Stimulated activated CD4-positive, alpha-beta T cell treated with anti-CD3 and anti-CD28 coated beads, TNF-alpha, amount 100 ng/mL, for 4 hours (primary cell): ENCODE results near the gene RRAGA.
"Not testable (repeated sequence)": the region's sequence is repeated elsewhere in the genome, so short reads cannot be mapped to it uniquely, and the experiment has no call there.

ENCODE experiments used
- DNase-seq, 3 experiments: peaks; one replicate each; pipeline ENCODE4 v3.0.0-alpha.2; 2020; ENCODE audit warnings: low read depth in 3 of 3

Gene RRAGA, protein sequence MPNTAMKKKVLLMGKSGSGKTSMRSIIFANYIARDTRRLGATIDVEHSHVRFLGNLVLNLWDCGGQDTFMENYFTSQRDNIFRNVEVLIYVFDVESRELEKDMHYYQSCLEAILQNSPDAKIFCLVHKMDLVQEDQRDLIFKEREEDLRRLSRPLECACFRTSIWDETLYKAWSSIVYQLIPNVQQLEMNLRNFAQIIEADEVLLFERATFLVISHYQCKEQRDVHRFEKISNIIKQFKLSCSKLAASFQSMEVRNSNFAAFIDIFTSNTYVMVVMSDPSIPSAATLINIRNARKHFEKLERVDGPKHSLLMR

DNA sequence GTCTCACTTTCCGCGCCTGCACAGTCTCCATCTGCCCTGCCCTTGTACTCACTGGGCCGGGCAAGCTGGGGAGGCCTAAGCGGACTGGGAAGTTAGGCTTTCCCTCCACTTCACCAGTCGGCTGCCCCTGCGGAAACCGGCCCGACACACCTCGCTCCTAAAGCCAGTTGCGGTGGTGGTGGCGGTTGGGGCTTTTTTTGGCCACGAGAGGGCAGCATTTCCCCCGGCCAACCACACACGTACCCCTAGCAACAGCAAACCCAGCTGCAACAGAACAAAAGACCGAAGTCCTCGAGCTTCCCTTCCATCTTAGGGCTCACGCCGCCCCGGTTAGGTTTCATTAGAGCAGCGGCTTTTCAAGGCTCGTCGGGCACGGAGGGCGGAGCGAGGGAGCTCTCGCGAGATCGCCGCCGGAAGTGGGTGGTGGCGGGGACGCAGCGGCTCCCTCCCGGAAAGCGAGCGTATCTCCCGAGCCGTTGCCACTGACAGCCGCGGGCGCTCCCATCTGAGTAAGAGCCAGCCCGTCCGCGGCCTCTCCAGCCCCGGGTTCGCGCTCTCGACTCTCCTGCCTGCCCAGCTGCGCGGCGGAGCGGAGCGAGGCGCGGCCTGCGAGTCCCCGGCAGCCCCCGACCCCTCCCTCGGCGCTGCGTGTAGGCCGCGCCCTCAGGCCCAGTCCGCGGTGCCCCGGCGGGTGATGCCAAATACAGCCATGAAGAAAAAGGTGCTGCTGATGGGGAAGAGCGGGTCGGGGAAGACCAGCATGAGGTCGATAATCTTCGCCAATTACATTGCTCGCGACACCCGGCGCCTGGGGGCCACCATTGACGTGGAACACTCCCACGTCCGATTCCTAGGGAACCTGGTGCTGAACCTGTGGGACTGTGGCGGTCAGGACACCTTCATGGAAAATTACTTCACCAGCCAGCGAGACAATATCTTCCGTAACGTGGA is at the start of gene RRAGA:
RRAGA (plus strand) TSS at position 462 of the 951 bp plus-strand sequence; CDS start at position 695, 233 bp downstream.
- DNase-seq: peak; percentile 87 to 90 (median 88)

DNA sequence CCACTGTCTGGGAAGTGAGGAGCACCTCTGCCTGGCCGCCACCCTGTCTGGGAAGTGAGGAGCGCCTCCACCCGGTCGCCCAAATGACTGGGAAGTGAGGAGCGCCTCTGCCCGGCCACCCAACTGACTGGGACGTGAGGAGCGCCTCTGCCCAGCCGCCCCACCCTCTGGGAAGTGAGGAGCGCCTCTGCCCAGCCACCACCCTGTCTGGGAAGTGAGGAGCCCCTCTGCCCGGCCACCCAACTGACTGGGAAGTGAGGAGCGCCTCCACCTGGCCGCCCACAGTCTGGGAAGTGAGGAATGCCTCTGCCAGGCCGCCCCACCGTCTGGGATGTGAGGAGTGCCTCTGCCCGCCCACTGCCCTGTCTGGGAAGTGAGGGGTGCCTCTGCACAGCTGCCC is 49.1 kb upstream of the RRAGA start:
- DNase-seq: no peak

DNA sequence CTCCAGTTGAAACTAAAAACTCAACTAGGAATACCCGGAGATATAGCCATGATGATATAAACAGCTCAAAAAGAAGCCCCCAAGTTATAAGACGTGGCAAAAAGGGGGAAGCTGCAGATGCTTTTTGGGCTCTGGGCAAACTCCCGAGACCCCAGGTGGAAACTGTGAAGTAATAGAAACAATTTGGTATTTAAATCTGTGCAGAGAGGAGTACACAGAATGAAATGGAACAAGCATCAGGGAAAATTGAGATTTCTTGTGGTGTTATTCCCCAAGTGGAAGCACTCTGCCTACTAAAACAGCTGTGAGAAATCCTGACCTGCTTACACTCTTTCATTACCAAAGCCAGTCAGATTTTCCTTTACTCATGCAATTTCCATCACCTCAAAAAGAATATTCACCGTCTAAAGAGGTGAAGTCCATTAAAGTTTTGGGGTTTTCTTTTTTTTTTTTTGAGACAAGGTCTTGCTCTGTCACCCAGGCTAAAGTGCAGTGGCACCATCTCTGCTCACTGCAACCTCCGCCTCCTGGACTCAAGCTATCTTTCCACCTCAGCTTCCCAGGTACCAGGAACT is 39.7 kb upstream of the RRAGA start:
- no peak for DNase-seq

DNA sequence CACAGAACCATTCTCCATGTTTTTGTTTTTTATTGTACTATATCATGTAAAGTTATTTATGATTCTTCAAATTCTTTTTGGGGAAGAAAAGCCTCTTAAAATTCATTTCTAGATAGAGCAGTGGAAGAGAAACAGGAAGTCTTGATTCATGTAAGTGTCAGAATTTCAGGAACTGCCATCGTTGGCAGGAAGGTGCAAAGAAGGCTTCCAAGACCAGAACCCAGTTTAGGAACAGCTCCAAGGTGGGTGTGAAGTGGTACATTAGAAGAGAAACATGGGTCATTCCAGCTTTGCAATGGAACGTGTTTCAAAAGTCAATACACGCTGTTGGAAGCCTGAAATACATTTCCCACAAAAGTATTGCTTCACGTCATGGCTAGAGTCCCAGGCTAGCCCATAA is 31.0 kb upstream of the RRAGA start:
- DNase-seq: no peak

DNA sequence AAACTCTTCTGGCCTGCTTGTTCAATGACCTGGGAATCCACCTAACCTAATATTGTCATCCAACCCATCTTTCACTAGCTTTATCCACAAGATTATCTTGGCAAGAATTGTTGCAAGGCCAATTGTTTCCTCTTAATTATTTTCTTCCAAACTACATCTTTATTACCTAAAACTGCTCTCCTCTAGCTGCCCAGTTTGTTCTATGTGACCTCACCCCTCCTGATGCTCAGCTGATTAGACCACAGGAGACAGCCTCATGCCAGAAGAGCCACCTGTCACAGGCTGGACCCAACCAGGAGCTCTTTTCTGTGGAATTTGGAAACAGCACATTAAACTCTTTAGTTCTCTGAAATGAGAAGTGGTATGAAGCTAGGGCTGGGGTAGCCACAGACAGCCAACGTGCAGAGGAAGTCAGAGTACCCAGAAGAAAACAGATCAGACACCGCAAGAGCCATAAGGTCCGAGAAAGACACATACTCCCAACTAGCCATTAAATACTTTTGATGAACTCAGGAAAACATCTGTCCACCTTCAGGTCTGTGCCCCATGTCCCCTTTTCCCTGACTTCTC is 28.3 kb upstream of the RRAGA start:
- no peak for DNase-seq

DNA sequence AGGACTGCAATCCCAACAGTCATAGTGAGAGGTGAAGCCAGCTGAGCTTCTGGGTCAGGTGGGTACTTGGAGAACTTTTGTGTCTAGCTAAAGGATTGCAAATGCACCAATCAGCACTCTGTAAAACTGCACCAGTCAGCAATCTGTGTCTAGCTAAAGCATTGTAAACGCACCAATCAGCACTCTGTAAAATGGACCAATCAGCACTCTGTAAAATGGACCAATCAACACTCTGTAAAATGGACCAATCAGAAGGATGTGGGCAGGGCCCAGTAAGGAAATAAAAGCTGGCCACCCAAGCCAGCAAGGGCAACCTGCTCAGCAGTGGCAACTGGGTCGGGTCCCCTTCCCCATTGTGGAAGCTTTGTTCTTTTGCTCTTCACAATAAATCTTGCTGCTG is 27.6 kb upstream of the RRAGA start:
- not testable (repeated sequence) for DNase-seq

DNA sequence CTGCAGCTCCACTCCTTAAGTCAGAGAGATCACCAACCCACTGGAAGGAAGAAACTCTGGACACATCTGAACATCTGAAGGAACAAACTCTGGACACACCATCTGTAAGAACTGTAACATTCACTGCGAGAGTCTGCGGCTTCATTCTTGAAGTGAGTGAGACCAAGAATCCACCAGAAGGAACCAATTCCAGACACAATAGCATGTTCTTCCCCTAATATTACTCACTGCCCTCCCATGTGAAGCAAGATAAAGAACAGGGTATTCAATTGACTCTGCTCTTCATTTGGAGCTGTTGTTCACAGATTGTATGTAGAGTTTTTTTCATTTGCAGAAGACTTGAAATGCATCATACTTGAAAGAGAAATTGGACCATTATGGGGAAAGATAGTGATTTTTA is 27.0 kb upstream of the RRAGA start:
- DNase-seq: no peak

DNA sequence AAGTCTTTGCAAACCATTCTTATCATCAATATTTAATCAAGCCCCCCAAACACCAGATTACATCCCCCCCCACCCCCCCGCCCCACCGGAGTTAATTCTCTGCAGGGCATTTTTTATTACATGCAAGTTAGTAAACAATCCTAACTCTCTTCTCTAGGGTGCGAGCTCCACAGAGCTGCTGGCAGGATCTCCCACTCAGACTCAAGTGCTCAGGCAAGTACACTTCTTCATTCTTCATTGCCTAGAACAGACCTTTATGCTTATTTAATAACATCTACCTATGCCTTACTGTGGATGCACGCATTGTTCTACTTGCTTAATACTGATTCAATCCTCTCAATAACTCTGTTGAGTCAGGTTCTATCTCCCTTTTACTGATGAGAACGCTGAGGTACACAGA is 26.1 kb upstream of the RRAGA start:
- no peak for DNase-seq

DNA sequence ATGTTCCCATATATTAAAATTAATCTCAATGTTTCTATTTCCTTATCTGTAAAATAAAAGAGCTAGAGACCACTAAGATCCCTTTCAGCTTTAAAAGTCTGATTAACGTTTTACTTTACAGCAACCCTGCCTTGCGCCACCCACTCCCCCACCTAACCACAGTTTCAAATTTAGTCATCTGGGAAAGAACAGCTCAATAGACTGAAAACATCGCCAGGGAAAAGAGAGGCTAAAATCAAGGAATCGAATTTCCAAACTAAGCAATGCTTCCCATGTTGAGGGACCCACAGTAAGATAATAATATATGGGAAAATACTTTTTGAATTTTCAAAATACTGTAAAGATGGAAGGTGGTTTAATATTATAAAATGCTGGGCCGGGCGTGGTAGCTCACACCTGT is 22.9 kb upstream of the RRAGA start:
- no peak for DNase-seq

DNA sequence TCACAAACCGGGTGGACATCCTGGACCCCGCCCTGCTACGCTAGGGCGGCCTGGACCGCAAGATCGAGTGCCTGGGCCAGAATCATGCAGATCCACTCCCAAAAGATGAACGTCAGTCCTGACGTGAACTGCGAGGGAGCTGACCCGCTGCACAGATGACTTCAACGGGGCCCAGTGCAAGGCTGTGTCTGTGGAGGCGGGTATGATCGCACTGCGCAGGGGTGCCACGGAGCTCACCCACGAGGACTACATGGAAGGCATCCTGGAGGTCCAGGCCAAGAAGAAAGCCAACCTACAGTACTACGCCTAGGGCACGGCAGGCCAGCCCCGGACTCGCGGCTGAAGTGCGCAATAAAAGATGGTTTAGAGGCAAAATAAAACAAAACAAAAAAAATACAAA is 21.4 kb upstream of the RRAGA start:
- no peak for DNase-seq

DNA sequence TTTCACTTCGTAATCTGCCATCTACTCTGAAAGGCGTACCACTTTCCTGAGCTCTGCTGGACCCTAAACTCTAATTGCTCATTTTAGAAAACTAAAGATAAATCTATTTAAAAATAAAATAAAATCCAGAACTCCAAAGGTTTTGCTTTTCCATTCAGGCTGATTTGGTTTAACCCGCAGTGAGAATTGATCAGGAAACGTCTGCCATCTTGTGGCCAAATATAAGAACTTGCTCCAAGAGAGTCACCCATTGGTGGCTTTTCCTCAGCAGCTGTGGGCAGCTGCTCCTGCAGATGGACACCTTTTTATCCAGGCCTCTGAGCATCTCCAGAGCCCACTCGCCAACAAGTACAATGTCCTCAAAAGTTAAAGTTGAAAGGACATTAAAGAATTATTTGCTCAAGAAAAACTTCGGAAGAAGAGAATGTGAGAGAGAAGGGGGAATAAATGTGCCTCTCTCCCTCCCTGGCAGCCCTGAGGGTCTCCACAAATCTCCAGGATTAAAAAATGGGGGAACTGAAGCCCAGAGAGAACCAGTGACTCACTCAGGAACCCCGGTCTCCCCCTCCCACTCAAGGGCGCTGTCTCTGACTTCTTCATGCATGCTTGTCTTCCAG is 20.3 kb upstream of the RRAGA start:
- no peak for DNase-seq

DNA sequence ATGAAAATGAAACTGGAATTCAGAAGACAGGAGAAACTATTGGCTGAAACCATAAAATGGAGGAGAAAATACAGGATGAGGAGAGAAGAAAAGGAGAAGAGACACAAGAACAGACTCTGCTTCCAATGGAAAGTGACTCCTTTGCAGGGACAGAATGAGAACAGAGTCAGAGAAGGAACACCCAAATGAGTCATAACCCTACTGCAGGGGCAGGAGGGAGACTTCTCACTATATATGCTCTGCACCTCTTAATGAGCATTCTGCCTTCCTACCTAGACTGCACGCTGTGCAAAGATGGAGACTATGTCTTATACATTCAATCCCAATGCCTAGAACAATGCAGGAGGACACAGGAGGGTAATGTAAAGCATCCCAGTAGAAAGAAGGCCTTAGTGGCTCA is 18.3 kb upstream of the RRAGA start:
- DNase-seq: no peak

DNA sequence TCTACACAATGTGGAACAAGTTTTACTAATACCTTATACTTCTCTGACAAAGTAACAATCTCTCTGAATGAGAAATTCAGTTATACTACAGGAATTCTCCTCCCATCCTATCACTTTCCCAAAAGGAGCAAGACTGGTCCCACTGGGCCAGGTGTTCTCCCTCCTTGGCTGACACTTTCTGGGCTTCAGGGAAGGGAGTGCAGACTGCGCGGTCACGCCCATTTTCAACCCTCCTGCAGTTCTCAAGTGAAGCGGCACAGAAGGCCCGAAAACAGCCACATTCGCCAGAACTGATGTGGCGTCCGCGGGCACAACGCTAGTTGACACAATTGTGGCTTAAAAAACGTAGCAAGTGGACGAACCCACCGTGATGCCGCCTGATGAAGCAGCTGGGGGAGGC is 16.8 kb upstream of the RRAGA start:
- no peak for DNase-seq

DNA sequence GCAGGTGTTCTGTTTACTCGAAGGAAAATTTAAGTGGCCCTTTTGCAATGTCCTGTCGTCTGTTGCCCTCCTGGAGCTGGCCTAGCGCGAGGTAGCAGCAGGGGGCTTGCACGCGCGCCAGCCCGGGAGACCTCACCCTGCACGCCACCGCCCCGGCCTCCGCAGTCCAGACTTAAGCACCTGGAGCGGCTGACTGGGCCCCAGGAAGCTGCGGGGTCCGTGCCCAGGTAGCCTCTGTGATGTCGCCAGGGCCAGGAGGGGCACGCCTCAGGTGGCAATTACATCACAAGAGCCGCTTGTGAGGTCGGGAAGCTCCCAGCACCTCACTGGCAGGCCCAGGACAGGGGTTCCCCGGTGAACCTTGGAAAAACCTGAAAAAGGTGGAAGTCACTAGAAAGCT is 16.2 kb upstream of the RRAGA start, which contains the start of gene SAXO1:
SAXO1 (minus strand) TSS at position 195 of the 400 bp plus-strand sequence. CDS start 301 bp downstream, outside the sequence.
- no peak for DNase-seq

DNA sequence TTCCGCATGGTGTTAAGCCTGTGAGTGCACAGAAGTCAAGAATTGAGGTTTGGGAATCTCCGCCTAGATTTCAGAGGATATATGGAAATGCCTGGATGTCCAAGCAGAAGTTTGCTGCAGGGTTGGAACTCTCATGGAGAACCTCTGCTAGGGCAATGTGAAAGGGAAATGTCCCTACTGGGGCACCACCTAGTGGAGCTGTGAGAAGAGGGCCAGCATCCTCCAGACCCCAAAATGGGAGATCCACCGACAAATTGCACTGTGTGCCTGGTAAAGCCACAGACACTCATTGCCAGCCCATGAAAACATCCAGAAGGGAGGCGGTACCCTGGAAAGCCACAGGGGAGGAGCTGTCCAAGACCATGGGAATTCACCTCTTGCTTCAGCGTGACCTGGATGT is 12.6 kb upstream of the RRAGA start:
- no peak for DNase-seq

DNA sequence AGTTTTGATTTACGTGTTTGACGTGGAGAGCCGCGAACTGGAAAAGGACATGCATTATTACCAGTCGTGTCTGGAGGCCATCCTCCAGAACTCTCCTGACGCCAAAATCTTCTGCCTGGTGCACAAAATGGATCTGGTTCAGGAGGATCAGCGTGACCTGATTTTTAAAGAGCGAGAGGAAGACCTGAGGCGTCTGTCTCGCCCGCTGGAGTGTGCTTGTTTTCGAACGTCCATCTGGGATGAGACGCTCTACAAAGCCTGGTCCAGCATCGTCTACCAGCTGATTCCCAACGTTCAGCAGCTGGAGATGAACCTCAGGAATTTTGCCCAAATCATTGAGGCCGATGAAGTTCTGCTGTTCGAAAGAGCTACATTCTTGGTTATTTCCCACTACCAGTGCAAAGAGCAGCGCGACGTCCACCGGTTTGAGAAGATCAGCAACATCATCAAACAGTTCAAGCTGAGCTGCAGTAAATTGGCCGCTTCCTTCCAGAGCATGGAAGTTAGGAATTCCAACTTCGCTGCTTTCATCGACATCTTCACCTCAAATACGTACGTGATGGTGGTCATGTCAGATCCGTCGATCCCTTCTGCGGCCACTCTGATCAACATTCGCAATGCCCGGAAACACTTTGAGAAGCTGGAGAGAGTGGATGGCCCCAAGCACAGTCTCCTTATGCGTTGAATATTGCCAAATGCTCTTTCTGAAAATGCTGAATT is 850 bp downstream of the RRAGA start:
- DNase-seq: no peak

DNA sequence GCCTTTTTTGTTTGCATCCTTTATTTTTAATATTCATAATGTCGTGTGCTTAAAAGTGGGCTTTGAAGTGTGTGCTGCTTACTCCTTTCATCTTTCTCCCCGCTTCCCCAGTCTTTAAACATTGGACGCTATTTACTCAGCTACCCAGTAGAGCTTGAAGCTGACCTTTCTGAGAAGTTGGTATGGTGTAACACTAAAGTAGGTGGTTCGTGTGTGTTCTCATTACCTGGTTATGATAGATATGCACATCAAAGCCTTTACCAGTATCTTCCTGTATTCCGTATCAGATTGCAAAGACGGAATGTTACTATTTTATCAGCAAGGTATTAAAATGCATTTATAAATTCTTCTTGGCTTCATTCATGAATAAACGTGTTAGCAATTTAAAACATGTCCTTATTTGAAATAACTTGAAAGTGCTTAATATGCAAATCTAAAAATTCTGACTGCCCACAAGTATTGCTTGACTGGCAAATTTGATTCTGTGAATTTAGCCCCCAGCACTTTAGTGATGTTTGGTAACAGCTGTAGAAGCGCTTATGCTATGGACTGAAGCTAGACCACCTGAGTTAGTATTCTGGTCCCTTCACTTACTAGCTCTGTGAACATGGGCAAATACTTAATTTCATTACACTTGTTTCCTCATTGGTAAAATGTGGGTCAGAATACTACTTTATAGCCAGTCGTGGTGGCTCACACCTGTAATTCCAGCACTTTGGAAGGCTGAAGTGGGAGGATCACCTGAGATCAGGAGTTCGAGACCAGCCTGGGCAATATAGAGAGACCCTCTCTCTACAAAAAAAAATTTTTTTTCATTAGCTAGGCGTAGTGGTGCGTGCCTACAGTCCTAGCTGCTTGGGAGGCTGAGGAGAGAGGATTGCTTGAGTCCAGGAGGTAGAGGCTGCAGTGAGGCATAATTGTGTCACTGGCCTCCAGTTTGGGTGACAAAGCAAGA is 1.7 kb downstream of the RRAGA start:
- DNase-seq: no peak

DNA sequence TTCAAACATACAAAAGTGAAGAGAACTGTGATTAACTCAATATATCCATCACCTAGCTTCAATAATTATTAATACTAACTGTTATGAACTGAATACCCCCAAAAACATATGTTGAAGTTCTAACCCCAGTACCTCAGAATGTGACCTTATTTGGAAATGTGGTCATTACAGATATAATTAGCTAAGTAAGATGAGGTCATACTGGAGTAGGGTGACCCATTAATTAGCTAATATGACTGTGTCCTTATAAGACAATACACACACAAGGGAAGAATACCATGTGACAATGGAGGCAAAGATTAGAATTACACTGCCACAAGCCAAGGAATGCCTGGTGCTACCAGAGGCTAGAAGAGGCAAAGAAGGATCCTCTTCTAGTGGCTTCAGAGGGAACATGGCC is 7.8 kb downstream of the RRAGA start:
- DNase-seq: no peak

DNA sequence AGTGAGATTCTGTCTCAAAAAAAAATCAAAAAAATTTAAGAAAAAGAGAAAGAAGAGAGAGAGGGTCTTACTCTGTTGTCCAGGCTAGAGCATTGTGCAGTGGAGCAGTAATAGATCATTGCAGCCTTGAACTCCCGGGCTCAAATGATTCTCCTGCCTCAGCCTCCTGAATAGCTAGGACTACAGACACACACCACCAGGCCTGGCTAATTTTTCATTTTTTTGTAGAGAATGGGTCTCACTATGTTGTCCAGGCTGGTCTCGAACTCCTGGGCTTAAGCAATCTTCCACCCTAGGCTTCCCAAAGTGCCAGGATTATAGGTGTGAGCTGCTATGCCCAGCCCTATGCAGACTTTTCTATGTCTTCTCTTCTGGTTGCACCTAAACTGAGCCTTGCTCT is 25.0 kb downstream of the RRAGA start:
- DNase-seq: no peak

DNA sequence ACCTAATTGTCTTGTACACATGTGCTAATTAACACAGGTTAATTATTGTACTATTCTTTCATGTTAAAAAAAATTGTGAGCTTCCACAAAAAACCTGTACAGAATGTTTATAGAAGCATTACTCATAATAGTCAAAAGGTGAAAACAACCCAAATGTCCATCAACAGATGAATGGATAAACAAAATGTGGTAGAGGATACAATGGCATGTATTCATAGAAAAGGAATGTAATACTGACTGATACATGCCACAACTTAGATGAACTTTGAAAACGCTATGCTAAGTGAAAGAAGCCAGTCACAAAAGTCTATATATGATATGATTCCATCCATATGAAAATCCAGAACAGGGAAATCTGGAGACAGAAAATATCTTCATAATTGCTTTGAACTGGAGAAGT is 25.6 kb downstream of the RRAGA start:
- DNase-seq: no peak
